Panc1 (cell line): ENCODE measurements around the gene EHD4. TPM values are rescaled to one million over a fixed set of nuclear protein-coding genes. Genes with fewer than 3 reads are reported as not detected.

Experiments
- ATAC-seq: fragments of 200-7000 bp; cut with Tn5 transposase; 2 replicates; pipeline ENCODE4 v1.9.1; 2020; ENCODE audit warnings: mild to moderate bottlenecking, moderate library complexity
- BruUV-seq: library from RNA; stranded (reverse); fragments of 400-500 nt; replicated peaks from 2 replicates; lab custom pipeline; 2021; lab: Mats Ljungman, UMichigan
- CTCF ChIA-PET: fragments of 300-600 bp; sonication (Branson Sonifier 250); formaldehyde crosslinking; loops from one replicate; lab custom pipeline; 2022; ENCODE audit warnings: antibody characterized with exemption; lab: Charles Lee
- POLR2A ChIA-PET: fragments of 300-600 bp; sonication (Branson Sonifier 250); formaldehyde crosslinking; loops from one replicate; lab custom pipeline; 2022; ENCODE audit warnings: antibody characterized with exemption; lab: Charles Lee
- DNase-seq: peaks from one replicate; pipeline ENCODE4 v3.0.0-alpha.2; 2010; ENCODE audit warnings: low read depth, low spot score
- H3K27ac ChIP-seq: 2 replicates; pipeline ENCODE4 v1.5.1; 2011; ENCODE audit warnings: mild to moderate bottlenecking, low read length, inconsistent platforms
- H3K27me3 ChIP-seq: fragments of 200-500 bp; sonication (Bioruptor generic); 2 replicates; pipeline ENCODE4 v1.6.0; 2014; ENCODE audit warnings: low read length, inconsistent platforms; ENCODE audit not compliant: control insufficient read depth, insufficient read depth
- H3K36me3 ChIP-seq: fragments of 200-500 bp; sonication (Bioruptor generic); 2 replicates; pipeline ENCODE4 v1.5.1; 2014; ENCODE audit warnings: inconsistent platforms, mild to moderate bottlenecking, low read length, moderate library complexity; ENCODE audit not compliant: control insufficient read depth, insufficient read depth
- H3K4me1 ChIP-seq: 2 replicates; pipeline ENCODE4 v1.5.1; 2011; ENCODE audit warnings: inconsistent platforms, mild to moderate bottlenecking, low read length, moderate library complexity; ENCODE audit not compliant: control insufficient read depth, insufficient read depth
- H3K4me3 ChIP-seq, 2 experiments: 2 replicates each; pipeline ENCODE4 v1.5.1; 2011 to 2012; ENCODE audit warnings: low read depth in 2 of 2, low read length in 2 of 2, mild to moderate bottlenecking in 2 of 2, inconsistent platforms in 1 of 2, moderate library complexity in 1 of 2
- H3K9me3 ChIP-seq: fragments of 200-500 bp; sonication (Bioruptor generic); 2 replicates; pipeline ENCODE4 v1.5.1; 2014; ENCODE audit warnings: low read depth, mild to moderate bottlenecking, inconsistent platforms, low read length, moderate library complexity; ENCODE audit not compliant: control insufficient read depth, insufficient read depth
- POLR2AphosphoS5 ChIP-seq: IDR thresholded peaks from 2 replicates; pipeline ENCODE4 v1.6.1; 2012; ENCODE audit warnings: mild to moderate bottlenecking, low read depth, low read length, moderate library complexity
- SIN3A ChIP-seq: IDR thresholded peaks from 2 replicates; pipeline ENCODE4 v1.6.1; 2012; ENCODE audit warnings: low read depth, mild to moderate bottlenecking, low read length, moderate library complexity, borderline replicate concordance; ENCODE audit not compliant: insufficient read depth
- TCF7L2 ChIP-seq: IDR thresholded peaks from 2 replicates; pipeline ENCODE4 v1.6.1; 2011; ENCODE audit warnings: mild to moderate bottlenecking, low read depth, low read length, inconsistent platforms
- in situ Hi-C: cut with HindIII; loops from 2 replicates; pipeline ENCODE4 v1.10.0; 2016; ENCODE audit warnings: low sequenced_read_pairs, low pct_unique_long_range_greater_than_20kb
- intact Hi-C: fragments of 100-400 bp; cut with micrococcal nuclease; formaldehyde crosslinking; loops from one replicate; pipeline ENCODE4 v1.10.0; 2022; ENCODE audit not compliant: unreplicated experiment
- total RNA-seq: library from RNA; stranded (reverse); gene quantifications from one replicate; pipeline ENCODE4 v1.2.1, GENCODE V29; 2021; ENCODE audit not compliant: unreplicated experiment
- TF ChIP-seq, protein P1 (sequence below), 2 experiments: IDR thresholded peaks; 2 replicates each; pipeline ENCODE4 v1.6.1; 2011 to 2012; ENCODE audit warnings: low read depth in 2 of 2, control low read depth in 1 of 2, low read length in 1 of 2, mild to moderate bottlenecking in 1 of 2, moderate library complexity in 1 of 2; ENCODE audit not compliant: insufficient read depth in 1 of 2
- TF ChIP-seq, protein P2 (sequence below): fragments of 450-650 bp; IDR thresholded peaks from 2 replicates; pipeline ENCODE4 v1.5.1; 2017; ENCODE audit warnings: mild to moderate bottlenecking

Gene EHD4
- total RNA-seq, 1 experiment from 2014 or later = 43.2 TPM

DNA sequence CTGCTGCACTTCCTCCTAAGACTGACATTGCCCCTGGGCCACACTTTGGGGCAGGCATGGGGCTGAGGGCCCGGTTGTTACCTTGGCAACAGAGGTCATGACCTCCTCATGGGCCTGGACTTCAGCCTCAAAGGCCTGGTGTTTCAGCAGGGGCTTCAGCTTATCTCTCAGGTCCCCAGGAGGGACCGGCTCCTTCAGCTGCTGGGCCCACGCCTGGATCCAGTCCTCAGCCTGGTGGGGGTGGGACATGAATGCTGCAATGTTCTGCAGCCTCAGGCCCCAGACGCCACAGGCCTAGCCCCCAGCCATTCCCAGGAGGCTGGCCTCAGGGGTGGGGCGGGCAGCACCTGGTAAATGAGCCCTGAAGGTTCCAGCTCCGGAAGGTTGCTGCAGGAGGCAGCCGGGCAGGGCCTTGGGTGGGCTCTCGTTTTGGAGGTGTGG, 106.1 kb downstream of the EHD4 start:
- no peak for ATAC-seq
- no TSS peak for BruUV-seq

DNA sequence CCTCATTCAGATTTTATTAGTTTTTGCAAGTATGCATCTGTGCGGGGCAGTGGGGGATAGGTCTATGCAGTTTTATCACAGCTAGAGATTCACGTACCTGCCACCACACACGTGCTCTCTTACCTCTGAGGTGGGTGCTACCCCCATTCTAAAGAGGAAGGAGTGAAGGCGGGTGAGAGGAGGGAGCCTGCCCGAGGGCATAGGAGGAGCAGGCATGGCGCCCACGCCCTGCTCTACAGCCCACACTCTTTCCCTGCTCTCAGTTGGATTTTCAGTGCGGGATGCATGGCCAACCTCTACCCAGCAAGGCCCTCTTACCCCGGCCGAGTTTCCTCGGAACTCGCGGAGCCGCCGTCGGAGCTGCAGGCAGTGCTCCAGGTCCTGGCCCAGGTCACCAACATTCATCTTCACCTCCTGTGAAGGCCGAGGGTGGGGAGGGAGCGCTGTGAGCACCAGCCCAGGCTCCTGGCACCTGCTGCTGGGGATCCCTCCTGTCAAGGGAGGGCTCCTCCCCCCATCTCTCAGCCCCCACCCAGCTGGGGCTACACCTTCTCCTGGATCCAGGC, 106.8 kb downstream of the EHD4 start:
- no peak for ATAC-seq
- intact Hi-C loops = no loop called here
- POLR2A ChIA-PET = no interaction called here
- no TSS peak for BruUV-seq
- CTCF ChIA-PET = no interaction called here
- Histone ChIP-seq H3K4me3 (no peak overlapping the region), H3K4me1 (peaks cover 11% of the 10 kb centered on the region), H3K9me3 (no peaks in the 10 kb centered on the region), H3K36me3 (no peaks in the 10 kb centered on the region), H3K27ac (no peak overlapping the region), H3K27me3 (no peaks in the 10 kb centered on the region)
- in situ Hi-C loops = no loop called here
- TF ChIP-seq, protein P1, sequence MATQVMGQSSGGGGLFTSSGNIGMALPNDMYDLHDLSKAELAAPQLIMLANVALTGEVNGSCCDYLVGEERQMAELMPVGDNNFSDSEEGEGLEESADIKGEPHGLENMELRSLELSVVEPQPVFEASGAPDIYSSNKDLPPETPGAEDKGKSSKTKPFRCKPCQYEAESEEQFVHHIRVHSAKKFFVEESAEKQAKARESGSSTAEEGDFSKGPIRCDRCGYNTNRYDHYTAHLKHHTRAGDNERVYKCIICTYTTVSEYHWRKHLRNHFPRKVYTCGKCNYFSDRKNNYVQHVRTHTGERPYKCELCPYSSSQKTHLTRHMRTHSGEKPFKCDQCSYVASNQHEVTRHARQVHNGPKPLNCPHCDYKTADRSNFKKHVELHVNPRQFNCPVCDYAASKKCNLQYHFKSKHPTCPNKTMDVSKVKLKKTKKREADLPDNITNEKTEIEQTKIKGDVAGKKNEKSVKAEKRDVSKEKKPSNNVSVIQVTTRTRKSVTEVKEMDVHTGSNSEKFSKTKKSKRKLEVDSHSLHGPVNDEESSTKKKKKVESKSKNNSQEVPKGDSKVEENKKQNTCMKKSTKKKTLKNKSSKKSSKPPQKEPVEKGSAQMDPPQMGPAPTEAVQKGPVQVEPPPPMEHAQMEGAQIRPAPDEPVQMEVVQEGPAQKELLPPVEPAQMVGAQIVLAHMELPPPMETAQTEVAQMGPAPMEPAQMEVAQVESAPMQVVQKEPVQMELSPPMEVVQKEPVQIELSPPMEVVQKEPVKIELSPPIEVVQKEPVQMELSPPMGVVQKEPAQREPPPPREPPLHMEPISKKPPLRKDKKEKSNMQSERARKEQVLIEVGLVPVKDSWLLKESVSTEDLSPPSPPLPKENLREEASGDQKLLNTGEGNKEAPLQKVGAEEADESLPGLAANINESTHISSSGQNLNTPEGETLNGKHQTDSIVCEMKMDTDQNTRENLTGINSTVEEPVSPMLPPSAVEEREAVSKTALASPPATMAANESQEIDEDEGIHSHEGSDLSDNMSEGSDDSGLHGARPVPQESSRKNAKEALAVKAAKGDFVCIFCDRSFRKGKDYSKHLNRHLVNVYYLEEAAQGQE (IDR thresholded peaks at IDR 0.05; ENCODE audit: insufficient read depth in 1 of 2, low read depth in 2 of 2, low read length in 1 of 2) = no peak
- TF ChIP-seq POLR2AphosphoS5 (no peak), SIN3A (no peak), TCF7L2 (no peak)
- TF ChIP-seq, protein P2, sequence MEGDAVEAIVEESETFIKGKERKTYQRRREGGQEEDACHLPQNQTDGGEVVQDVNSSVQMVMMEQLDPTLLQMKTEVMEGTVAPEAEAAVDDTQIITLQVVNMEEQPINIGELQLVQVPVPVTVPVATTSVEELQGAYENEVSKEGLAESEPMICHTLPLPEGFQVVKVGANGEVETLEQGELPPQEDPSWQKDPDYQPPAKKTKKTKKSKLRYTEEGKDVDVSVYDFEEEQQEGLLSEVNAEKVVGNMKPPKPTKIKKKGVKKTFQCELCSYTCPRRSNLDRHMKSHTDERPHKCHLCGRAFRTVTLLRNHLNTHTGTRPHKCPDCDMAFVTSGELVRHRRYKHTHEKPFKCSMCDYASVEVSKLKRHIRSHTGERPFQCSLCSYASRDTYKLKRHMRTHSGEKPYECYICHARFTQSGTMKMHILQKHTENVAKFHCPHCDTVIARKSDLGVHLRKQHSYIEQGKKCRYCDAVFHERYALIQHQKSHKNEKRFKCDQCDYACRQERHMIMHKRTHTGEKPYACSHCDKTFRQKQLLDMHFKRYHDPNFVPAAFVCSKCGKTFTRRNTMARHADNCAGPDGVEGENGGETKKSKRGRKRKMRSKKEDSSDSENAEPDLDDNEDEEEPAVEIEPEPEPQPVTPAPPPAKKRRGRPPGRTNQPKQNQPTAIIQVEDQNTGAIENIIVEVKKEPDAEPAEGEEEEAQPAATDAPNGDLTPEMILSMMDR = no peak
- DNase-seq = no peak

More for the DNA sequence above, 106.1 kb downstream of the EHD4 start:
- Histone ChIP-seq H3K4me3 (no peak overlapping the region), H3K27ac (no peak overlapping the region), H3K9me3 (no peaks in the 10 kb centered on the region), H3K27me3 (no peaks in the 10 kb centered on the region), H3K4me1 (peaks cover 18% of the 10 kb centered on the region), H3K36me3 (no peaks in the 10 kb centered on the region)
- TF ChIP-seq, protein P1 (IDR thresholded peaks at IDR 0.05; ENCODE audit: insufficient read depth in 1 of 2, low read depth in 2 of 2, low read length in 1 of 2) = no peak
- TF ChIP-seq, protein P2 = no peak
- TF ChIP-seq TCF7L2 (no peak), POLR2AphosphoS5 (no peak), SIN3A (no peak)
- intact Hi-C loops = no loop called here
- DNase-seq = no peak
- in situ Hi-C loops = no loop called here
- ChIA-PET POLR2A (no interaction called here), CTCF (no interaction called here)
